ENCODE data around the gene PFN4.
"Not testable (repeated sequence)": the region's sequence is repeated elsewhere in the genome, so short reads cannot be mapped to it uniquely, and the experiment has no call there.

Gene PFN4
- total RNA-seq: 0 to 0.16 (median 0.04) reads per million in 3 experiments

DNA sequence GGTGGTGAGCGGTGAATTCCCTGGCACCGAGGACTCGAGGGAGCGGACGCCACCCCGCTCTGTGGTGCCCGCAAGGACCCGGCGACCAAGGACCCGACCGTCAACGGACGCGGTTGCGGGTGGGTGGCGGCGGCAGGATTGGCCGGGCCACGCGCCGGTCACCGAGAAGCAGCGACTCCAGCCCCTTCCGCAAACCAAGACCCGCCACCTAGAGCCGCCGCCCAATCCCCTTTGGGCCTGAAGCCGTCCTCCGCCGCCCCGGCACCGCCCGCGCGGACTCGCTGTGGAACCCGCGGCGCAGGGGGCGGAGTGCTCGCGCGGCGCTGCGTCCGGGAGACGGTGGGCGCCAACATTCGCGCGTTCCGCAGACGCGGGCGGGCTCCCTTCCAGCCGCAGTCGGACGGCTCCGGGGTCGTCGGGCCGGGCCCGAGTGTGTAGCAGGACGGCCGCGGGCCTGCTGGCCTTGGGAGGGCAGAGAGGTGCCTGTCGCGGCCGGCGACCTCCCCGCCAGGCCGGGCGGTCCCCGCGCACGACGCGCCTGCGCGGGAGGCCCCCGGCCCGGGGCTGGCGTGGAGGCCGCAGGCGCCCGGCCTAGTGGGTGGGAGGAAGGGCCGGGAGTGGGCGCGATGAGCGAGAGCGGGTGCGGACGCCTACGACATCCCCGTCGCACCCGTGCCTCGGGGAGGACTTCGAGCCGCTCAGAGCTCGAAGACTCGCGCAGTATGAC lies at the start of gene PFN4, which contains the start of gene FAM228B:
Gene PFN4, minus strand, starts transcription at position 140 of the 727 bp plus-strand sequence. CDS start 799 bp downstream, outside the sequence.
Gene FAM228B, plus strand, starts transcription at position 275 of the 727 bp plus-strand sequence. CDS start 893 bp downstream, outside the sequence.
- DNase-seq: peak; percentile 27

DNA sequence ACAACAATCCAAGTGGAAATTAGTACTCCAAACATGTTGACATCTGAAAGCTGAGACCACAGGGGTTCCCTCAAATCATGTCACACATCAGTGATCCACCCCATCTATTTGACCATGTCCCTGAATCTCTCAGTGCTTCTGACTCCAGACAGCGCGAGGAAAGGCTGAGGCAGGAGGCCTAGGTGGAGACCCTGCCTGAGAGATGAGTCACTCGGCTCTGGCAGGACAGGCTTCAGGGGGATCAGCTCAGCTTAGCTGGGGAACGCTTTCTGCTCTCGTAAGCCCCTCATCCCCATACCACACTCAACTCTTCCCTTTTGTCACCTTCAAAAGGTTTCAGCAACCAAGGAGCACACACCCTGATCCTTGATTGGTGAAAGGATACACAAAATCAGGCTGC lies 45.9 kb upstream of the PFN4 start:
- DNase-seq: no peak

- peak; percentile 12 for DNase-seq
These were observed 41.4 kb upstream of the PFN4 start for GRCh38 chr2:24164416-24164973.

DNA sequence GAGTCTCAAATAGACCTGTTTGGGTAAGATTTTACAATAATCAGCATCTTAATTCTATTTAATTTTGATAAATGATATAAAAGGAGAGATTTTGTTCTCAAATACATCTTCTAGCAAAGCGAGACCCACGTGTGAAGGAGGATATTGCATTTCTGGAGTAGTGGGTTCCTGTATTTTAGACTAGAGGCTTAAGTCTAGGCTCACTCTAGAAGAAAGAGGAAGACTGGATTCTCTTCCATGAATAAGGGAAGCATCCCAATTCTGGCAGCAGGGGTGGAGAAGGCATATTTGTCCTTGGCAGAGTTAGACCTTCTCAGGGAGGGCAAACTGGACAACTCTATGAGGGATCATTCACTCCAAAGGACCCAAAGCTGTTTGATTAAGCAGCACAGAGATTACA lies 40.5 kb upstream of the PFN4 start:
- DNase-seq: no peak

DNA sequence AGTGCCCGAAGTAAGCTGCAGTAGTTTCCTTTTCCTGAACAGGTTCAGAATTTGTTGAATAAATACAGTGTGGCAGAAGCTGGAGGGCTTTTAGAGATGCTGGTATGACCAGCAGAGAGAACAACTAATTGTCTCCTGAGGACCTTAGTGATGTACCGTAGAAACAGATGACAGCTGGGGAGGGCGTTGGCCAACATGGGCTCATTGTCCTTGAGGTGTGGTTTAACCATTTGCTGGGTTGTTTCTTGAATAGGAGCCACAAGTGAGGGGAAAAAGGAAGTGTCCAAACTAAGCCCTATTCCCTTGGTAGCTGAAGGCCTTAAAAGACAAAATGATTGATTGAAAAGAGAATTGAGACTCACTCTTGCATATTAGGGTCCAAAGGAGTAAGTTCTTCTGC lies 40.1 kb upstream of the PFN4 start:
- no peak for DNase-seq

DNA sequence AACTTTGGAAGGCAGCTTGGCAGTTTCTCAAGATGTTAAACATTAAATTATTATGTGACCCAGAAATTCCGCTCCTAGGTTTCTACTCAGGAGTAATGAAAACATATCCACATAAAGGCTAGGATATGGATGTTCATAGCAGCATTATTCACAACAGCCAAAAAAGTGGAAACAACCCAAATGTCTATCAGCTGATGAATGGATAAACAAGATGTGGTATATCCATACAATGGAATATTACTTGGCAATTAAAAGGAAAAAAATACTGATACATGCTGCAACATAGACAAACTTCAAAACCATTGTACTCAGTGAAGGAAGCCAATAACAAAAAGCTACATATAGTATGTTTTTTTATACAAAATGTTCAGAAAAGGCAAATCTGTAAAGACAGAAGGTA lies 39.4 kb upstream of the PFN4 start:
- DNase-seq: no peak

GRCh38 chr2:24160761-24161160 lies 37.6 kb upstream of the PFN4 start:
- no peak for DNase-seq

DNA sequence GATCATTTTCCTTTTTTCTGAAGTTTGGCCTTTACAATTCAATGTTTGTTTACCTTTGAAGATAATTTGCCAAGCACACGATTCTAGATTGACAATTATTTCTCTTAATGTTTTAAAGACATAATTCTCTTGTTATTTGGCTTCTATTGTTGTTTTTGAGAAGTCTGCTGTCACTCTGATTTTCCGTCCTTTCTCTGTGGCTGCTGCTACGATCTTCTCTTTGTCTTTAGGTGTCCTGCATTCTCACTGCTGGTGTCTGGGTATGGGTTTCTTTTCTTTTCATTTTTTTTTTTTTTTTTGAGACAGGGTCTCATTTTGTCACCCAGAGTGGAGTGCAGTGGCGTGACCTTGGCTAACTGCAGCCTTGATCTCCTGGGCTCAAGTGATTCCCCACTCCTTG lies 36.6 kb upstream of the PFN4 start:
- DNase-seq: no peak

DNA sequence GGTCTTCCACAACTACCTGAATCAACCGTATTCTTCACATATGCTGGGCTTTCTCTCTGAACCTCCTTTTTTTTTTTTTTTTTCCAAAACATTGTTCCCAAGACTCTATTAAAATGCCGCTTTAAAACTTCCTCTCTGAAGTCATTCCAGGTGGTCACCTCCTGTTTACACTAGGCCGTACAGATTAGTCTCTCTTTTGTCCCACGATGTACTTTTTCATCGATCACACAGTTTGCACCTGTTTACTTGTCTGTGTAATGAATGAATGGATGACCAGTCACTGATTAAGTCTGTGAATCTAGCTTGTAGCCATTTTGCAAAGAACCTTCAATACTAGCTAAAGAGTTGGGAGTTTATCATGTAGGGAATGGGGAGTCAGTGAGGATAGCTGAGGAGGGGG lies 35.0 kb upstream of the PFN4 start:
- DNase-seq: no peak

- DNase-seq: no peak
These were observed 30.3 kb upstream of the PFN4 start for GRCh38 chr2:24153478-24153877.

- no peak for DNase-seq
These were observed 29.5 kb upstream of the PFN4 start for GRCh38 chr2:24152413-24153197.

DNA sequence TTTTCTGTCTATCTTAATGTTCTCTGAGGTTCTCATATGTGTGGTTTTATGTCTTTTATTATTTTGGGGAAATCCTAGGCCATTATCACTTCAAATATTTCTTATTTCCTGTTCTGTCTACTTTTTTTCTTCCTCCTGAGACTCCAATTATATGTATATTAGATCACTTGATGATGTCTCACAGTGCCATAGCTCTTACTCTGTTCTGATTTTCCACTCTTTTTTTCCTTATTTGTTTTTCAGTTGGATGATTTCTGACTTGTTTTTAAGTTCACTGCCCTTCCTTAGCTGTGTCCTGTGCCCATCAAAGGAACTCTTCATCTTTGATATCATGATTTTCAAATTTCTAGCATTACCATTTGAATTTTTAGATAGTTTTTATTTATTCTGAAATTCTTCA lies 24.2 kb upstream of the PFN4 start:
- DNase-seq: no peak

- not testable (repeated sequence) for DNase-seq
These were observed 17.2 kb upstream of the PFN4 start for GRCh38 chr2:24140305-24140704.

GRCh38 chr2:24132543-24132942 lies 9.4 kb upstream of the PFN4 start:
- DNase-seq: no peak

- no peak for DNase-seq
These were observed 2.8 kb upstream of the PFN4 start for GRCh38 chr2:24125956-24126355.

- DNase-seq: peak; percentile 4
These were observed 917 bp upstream of the PFN4 start for GRCh38 chr2:24123922-24124580.

GRCh38 chr2:24122366-24123194 lies 554 bp downstream of the PFN4 start:
- no peak for DNase-seq

GRCh38 chr2:24121469-24121868 lies 1.7 kb downstream of the PFN4 start:
- no peak for DNase-seq

DNA sequence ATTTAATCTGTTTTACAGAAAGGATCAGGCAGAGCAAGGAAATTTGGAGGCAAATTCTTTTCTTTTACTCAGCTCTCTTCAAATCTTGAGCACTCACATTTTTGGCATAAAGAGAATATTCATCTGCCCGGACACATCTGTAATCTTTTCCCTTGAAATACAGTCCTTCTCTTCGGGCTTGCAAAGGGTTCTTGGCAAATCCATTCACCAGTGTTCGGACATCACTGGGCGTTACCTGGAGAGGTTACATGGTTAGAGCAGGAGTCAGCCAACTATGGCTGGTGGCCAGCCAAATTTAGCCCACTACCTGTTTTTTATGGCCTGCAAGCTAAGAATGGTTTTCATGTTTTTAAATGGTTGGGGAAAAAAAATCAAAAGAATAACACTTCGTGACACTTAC lies 2.1 kb downstream of the PFN4 start:
- no peak for DNase-seq

DNA sequence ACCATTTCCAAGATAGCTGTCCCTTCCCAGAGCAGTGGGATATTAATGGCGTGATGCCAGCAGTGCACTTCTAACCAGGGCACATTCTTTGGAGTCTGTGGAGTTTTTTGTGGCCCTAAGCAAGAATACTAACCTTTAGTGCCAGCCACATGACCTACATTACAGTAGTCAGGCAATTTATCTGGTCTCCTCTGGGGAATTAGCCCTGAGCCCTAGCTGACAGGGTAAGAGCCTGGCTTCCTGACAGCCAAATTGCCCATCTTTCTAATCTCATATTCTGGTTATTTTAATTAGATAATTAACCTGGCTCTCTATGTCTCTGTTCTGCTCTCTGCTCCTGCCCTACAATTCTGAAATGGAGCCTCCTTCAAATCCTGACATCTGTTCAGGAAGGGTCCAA lies 5.2 kb downstream of the PFN4 start:
- DNase-seq: no peak

DNA sequence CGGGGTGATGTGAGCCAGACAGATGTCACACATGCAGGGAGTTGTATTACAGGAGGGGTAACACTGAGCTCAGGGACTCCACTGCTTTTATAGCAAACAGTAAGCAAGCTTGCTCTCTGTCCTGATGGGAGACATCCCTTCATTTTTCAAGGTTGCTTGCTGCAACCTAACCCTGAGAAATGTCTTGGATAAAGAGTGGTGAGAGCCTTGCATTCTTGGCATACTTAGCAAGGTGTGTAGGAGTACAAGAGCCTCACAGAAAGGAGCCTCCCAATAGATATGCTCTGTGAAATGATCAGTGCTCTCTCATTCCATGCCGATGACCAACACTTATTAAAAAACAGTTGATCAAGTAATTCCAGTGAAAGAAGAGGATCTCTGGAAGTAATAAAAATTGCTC lies 8.1 kb downstream of the PFN4 start:
- no peak for DNase-seq

DNA sequence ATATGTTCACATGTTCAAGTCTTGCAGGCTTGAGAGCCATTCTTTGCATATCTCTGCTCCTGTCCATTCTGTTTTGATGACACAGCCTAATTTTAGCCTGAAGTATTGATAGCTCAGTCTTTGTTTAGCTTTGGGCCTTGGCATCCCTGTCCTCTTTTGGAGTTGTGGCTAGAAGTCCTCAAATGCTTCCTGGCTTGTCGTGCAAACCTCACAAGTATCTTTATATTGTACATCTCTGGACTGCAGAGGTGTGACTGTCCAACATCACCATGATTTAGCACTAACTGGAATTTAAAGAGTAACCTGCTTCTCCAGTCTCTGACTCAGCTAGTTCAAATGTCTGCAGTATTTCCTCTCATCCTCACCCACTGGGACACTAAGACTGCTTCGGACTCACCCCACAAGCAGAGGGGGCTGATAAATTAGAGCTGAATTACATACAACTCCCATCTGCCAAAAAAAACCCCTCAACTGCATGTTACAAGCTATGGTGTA lies 11.7 kb downstream of the PFN4 start:
- no peak for DNase-seq
